ENCODE data around the gene PLEKHA7. TPM values are rescaled to one million over a fixed set of nuclear protein-coding genes. Genes with fewer than 3 reads are reported as not detected.

The PLEKHA7 gene
- total and polyA plus RNA-seq, 2 experiments from 2014 or later = 0.43 TPM; not detected in 1

DNA sequence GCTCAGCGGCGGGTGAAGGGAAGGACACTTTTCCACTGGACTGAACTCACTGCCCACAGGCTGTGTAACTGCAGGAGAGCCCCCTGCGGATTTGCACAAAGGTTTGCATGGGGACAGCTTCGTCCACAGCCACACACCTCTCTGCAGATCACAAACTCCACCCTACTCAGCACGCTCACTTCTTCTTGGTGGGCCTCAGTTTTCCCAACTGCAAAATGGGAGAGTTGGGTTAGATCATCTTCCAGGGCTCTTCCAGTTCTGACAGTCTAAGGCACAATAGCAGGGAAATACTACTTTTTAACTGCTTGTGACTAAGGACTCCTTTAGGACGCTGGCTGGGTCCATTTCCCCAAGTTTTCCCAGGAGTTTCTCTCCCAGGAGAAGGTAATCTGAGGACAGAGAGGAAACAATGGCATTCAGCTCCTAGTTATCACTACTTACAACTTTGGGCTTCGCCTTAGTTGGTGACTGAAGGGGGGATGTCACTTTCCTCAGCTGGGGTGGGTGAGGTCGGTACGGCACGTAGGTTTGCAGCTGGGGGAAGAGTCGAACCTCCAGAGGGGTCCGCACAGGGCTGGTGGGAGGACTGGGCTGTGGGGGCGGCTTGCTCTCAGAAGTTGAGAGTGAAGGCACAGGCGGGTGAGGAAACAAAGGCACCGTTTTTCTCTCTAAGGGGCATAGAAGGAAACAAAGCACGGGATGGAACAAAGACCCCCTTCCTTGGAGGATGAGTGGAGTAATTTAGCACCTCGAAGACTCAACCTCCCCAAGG lies 220.0 kb downstream of the PLEKHA7 start:
- Histone ChIP-seq H3F3A (ENCODE audit: insufficient read depth) (peaks cover 9% of the 10 kb centered on the region), H3K36me3 (ENCODE audit: low read depth) (no peaks in the 10 kb centered on the region), H3K4me2 (ENCODE audit: unreplicated experiment) (no peak overlapping the region), H3K27ac (no peak overlapping the region), H3K9ac (no peak overlapping the region), H4K20me1 (ENCODE audit: insufficient read depth) (no peaks in the 10 kb centered on the region), H3K4me1 (ENCODE audit: insufficient read depth) (peaks cover 13% of the 10 kb centered on the region), H3K9me3 (ENCODE audit: low read depth) (no peaks in the 10 kb centered on the region), H3K4me3 (no peak overlapping the region), H3K27me3 (replicated peaks; ENCODE audit: insufficient read depth) (no peaks in the 10 kb centered on the region), H3K9me2 (ENCODE audit: insufficient read depth) (no peaks in the 10 kb centered on the region), H2AFZ (no peak overlapping the region), H3K79me2 (ENCODE audit: insufficient read depth) (no peaks in the 10 kb centered on the region)
- in situ Hi-C loops (cut with MboI) = no loop called here
- 93 to 97% methylated on average over 14 to 17 of the region's 17 CpGs for WGBS, 2 experiments (ENCODE audit: low coverage in 1 of 2, low lambda C conversion rate in 2 of 2, missing lambda C conversion rate in 2 of 2)
- TF ChIP-seq EZH2phosphoT487 (IDR thresholded peaks at IDR 0.05; ENCODE audit: insufficient read depth, low read depth) (no peak), EZH2 (IDR thresholded peaks at IDR 0.05; ENCODE audit: insufficient read depth, poor library complexity, severe bottlenecking) (no peak)
- no peak for DNase-seq

DNA sequence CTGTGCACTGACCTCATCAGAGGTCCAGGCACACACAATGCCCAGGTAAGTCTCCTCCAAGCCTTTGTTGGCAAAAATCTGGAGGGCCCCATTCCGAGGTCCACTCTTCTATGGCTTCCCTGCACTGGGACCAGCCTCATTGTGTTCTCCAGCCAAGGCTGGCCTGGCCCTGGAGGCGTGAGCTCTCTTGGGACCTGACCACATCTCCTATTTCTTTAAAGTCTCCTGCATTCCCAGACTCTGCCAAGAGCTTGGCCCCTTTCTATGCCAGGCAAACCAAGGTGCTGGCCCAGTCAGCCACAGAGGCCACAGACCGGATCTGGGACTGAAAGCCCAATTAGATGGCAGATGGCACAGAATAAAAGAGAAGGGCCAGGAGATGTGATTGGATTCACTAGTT lies 220.7 kb downstream of the PLEKHA7 start:
- H3K4me2 ChIP-seq (ENCODE audit: unreplicated experiment) = no peak overlapping the region
- no peaks in the 10 kb centered on the region for H3K9me3 ChIP-seq (ENCODE audit: low read depth)
- peaks cover 17% of the 10 kb centered on the region for H3K4me1 ChIP-seq (ENCODE audit: insufficient read depth)
- no peak overlapping the region for H2AFZ ChIP-seq
- H3K27me3 ChIP-seq (replicated peaks; ENCODE audit: insufficient read depth) = no peaks in the 10 kb centered on the region
- no peaks in the 10 kb centered on the region for H3K36me3 ChIP-seq (ENCODE audit: low read depth)
- H3K4me3 ChIP-seq = no peak overlapping the region
- H3K27ac ChIP-seq = no peak overlapping the region
- 83 to 87% methylated on average over 3 of the region's 3 CpGs for WGBS, 2 experiments (ENCODE audit: low coverage in 1 of 2, low lambda C conversion rate in 2 of 2, missing lambda C conversion rate in 2 of 2)
- no peak for DNase-seq
- H4K20me1 ChIP-seq (ENCODE audit: insufficient read depth) = no peaks in the 10 kb centered on the region
- no peak overlapping the region for H3K9ac ChIP-seq
- in situ Hi-C loops (cut with MboI) = no loop called here
- H3K79me2 ChIP-seq (ENCODE audit: insufficient read depth) = no peaks in the 10 kb centered on the region
- no peak for TF ChIP-seq EZH2phosphoT487 (IDR thresholded peaks at IDR 0.05; ENCODE audit: insufficient read depth, low read depth)
- H3K9me2 ChIP-seq (ENCODE audit: insufficient read depth) = no peaks in the 10 kb centered on the region
- H3F3A ChIP-seq (ENCODE audit: insufficient read depth) = peaks cover 16% of the 10 kb centered on the region

GRCh38 chr11:16793009-16793408 lies 221.2 kb downstream of the PLEKHA7 start:
- H3K79me2 ChIP-seq (ENCODE audit: insufficient read depth) = no peaks in the 10 kb centered on the region
- TF ChIP-seq EZH2phosphoT487 (IDR thresholded peaks at IDR 0.05; ENCODE audit: insufficient read depth, low read depth) (no peak), EZH2 (IDR thresholded peaks at IDR 0.05; ENCODE audit: insufficient read depth, poor library complexity, severe bottlenecking) (no peak)
- H3K9me3 ChIP-seq (ENCODE audit: low read depth) = no peaks in the 10 kb centered on the region
- no peak overlapping the region for H2AFZ ChIP-seq
- no peak overlapping the region for H3K4me2 ChIP-seq (ENCODE audit: unreplicated experiment)
- no peak overlapping the region for H3K27ac ChIP-seq
- in situ Hi-C loops (cut with MboI) = no loop called here
- 69 to 78% methylated on average over 3 of the region's 3 CpGs for WGBS, 2 experiments (ENCODE audit: low coverage in 1 of 2, low lambda C conversion rate in 2 of 2, missing lambda C conversion rate in 2 of 2)
- no peaks in the 10 kb centered on the region for H3K9me2 ChIP-seq (ENCODE audit: insufficient read depth)
- no peaks in the 10 kb centered on the region for H4K20me1 ChIP-seq (ENCODE audit: insufficient read depth)
- no peak overlapping the region for H3K9ac ChIP-seq
- no peak for DNase-seq
- H3F3A ChIP-seq (ENCODE audit: insufficient read depth) = peaks cover 21% of the 10 kb centered on the region
- H3K27me3 ChIP-seq (replicated peaks; ENCODE audit: insufficient read depth) = no peaks in the 10 kb centered on the region
- H3K4me3 ChIP-seq = no peak overlapping the region
- H3K36me3 ChIP-seq (ENCODE audit: low read depth) = no peaks in the 10 kb centered on the region
- H3K4me1 ChIP-seq (ENCODE audit: insufficient read depth) = peaks cover 22% of the 10 kb centered on the region

GRCh38 chr11:16792426-16792825 lies 221.8 kb downstream of the PLEKHA7 start:
- Histone ChIP-seq H3K9me3 (ENCODE audit: low read depth) (no peaks in the 10 kb centered on the region), H2AFZ (no peak overlapping the region), H3K4me2 (ENCODE audit: unreplicated experiment) (peak overlapping the region; percentile 62), H3K4me3 (no peak overlapping the region), H3K27ac (no peak overlapping the region), H3K9me2 (ENCODE audit: insufficient read depth) (no peaks in the 10 kb centered on the region), H4K20me1 (ENCODE audit: insufficient read depth) (no peaks in the 10 kb centered on the region), H3K27me3 (replicated peaks; ENCODE audit: insufficient read depth) (no peaks in the 10 kb centered on the region), H3K36me3 (ENCODE audit: low read depth) (no peaks in the 10 kb centered on the region), H3K79me2 (ENCODE audit: insufficient read depth) (no peaks in the 10 kb centered on the region), H3K4me1 (ENCODE audit: insufficient read depth) (peaks cover 28% of the 10 kb centered on the region), H3F3A (ENCODE audit: insufficient read depth) (peaks cover 27% of the 10 kb centered on the region), H3K9ac (no peak overlapping the region)
- peak; percentile 36 for DNase-seq
- TF ChIP-seq EZH2phosphoT487 (IDR thresholded peaks at IDR 0.05; ENCODE audit: insufficient read depth, low read depth) = no peak
- TF ChIP-seq EZH2 (IDR thresholded peaks at IDR 0.05; ENCODE audit: insufficient read depth, poor library complexity, severe bottlenecking) = no peak
- in situ Hi-C loops (cut with MboI) = no loop called here
